Measurements from ENCODE around the gene CELF3. TPM values are rescaled to one million over a fixed set of nuclear protein-coding genes. Genes with fewer than 3 reads are reported as not detected.

Gene CELF3
- total RNA-seq, 2 experiments from 2014 or later = not detected

- POLR2A ChIA-PET = no interaction called here
- CTCF ChIA-PET = interaction anchor here (1.6 kb wide), 1 partner anchor 128 kb away, joined by 4 read pairs; no protein-coding TSS in a partner anchor
Measured at GRCh38 chr1:151721788-151722510, 5.3 kb upstream of the CELF3 start.

- ChIA-PET CTCF (interaction anchor here (0.6 to 1.0 kb wide), 2 partner anchors 313 to 350 kb away, joined by 3 read pairs; no protein-coding TSS in a partner anchor), POLR2A (no interaction called here)
Measured at GRCh38 chr1:151720974-151721787, 4.6 kb upstream of the CELF3 start, which contains the start of gene RIIAD1. Gene RIIAD1 (plus strand): TSS chr1:151721522. CDS start chr1:151721537, 15 bp downstream.

DNA sequence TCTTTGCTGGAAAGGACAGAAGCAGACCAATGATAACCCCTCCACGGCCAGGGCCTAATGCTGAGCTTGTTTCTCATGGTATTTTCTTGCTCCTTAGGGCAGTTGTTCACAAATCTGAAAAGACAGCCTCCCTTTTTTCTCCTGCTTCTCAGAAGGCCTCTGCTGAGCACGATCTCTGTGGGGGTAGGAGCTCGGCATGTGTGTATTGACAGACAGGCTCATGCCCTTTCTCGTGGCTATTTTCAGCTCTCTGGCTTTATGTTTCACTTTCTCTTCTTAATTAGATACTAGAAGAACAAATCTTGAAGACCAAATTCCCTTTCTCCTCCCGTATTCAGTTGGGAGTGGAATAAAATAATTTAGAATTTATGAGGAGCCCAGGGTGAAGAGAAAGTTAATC, 4.0 kb upstream of the CELF3 start:
- CTCF ChIA-PET = interaction anchor here (1.0 kb wide), 1 partner anchor 313 kb away, joined by 3 read pairs; no protein-coding TSS in a partner anchor
- POLR2A ChIA-PET = no interaction called here

DNA sequence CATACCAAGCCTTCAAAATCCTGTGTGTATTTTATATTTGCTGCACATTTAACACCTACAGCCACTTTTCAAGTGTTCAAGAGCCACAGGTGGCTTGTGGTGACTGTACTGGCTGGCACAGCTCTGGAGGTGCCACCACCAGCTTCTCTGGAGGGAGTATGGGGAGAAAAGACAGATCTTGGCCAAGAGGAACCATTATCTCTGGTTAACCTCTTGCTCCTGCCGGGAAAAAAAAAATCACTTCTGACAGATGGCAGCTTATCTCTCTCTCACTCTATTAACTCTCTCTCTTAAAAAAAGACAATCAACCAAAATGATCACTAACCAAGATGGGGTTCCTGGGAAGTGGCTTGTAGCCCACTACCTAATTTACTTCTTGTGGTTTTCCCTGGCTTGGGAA, 3.5 kb upstream of the CELF3 start:
- CTCF ChIA-PET = interaction anchor here (1.0 kb wide), 1 partner anchor 312 kb away, joined by 3 read pairs; no protein-coding TSS in a partner anchor
- POLR2A ChIA-PET = no interaction called here

GRCh38 chr1:151718666-151719065, 2.1 kb upstream of the CELF3 start:
- CTCF ChIA-PET = no interaction called here
- POLR2A ChIA-PET = no interaction called here

DNA sequence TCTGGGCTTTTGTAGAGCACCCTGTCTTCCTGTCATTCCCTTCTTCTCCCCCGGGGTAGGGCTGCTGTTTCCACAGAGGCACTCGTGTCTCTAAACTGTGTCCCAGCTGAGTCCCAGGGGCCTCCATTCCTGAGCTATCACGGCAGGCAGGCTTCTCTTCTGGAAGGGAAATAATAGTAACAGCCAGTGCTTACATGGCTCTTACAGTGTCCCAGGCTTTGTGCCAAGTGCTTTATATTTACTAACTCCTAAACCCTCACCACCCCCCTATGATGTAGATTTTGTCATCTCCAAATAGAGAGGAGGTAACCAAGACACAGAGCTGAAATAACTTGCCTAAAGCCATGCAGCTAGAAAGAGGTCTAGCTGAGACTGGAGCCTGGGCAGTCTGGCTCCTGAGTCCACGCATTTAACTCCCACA, 1.4 kb upstream of the CELF3 start:
- ChIA-PET POLR2A (no interaction called here), CTCF (no interaction called here)

- POLR2A ChIA-PET = no interaction called here
- CTCF ChIA-PET = interaction anchor here (1.0 kb wide), 1 partner anchor 31 kb away, joined by 3 read pairs; no protein-coding TSS in a partner anchor
Measured at GRCh38 chr1:151716405-151716762, 219 bp downstream of the CELF3 start.

DNA sequence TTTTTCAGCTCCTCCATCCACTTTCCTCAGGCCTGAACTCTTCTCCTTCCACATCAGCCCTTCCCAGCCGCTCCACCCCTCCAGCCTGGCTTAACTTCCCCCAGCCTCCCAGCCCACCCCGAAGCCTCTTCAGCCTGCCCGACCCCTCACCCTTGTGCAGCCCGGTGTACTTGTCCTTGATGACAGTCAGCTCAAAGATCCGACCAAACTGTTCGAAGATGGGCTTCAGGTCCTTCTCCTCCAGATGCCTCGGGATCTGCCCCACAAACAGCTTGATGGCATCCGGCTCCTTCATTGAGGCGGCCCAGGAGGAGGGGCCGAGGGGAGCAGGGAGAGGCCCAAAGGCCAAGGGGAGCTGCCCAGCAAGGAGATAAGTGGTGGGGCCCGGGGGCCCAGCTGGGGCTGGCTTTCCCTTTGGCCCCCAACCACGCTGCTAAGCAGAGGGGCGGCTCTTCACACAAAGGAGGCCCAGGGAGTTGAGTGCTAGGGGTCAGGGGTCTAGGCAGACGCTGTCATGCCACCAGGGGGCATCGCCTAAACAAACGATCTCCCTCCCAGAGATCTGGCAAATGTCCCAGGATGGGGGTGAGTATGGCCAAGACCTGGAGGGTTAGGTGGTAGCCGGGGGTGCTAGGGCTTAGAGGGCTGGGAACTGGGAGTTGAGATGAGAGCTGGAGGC, 738 bp downstream of the CELF3 start:
- ChIA-PET CTCF (interaction anchor here (1.0 to 1.2 kb wide), 2 partner anchors 31 to 120 kb away, joined by 3 to 4 read pairs; no protein-coding TSS in a partner anchor), POLR2A (no interaction called here)

DNA sequence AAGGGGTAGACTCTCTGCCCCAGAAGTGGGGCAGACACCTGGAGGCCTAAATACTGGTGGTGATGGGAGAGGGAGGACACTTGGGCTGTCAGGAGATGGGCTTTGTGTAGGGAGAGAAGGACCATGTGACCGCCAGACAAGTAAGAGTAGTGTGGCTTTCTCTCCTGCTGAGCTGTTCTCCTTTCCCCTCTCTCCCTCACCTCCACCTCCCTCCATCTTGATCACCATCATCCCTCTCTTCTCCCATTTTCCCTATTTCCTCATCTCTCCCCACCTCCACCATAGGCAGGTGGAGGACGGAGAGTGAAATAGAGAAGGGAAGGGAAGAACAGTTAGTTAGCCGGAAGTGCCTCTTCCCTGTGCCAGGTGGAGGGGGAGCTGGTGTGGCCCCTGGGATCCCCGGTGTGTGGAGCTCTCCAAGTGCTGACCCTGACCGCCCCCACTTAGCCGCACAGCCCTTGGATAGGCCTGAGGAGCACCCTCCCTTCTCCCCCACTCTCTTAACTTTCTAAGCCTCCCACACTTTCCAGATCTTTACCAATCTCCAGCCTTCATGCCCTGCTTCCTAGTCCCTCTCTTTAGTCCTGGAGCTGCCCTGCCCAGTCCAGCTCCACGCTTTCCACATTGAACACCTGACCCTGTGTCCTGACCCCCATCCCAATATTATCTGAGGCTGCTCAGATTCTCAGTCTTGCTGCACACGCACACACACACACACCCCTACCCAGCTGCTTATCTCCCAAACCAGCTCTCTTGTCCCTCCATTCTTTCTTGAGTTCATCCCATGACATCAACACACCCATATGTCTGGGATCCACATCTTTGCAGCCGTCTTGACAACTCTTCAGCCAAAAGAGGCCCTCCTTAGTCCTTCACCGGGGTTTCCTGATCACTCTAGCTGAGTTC, 1.5 kb downstream of the CELF3 start:
- POLR2A ChIA-PET = no interaction called here

GRCh38 chr1:151713874-151714273, 2.7 kb downstream of the CELF3 start:
- POLR2A ChIA-PET = no interaction called here
- CTCF ChIA-PET = interaction anchor here (0.6 kb wide), 1 partner anchor 216 kb away, joined by 3 read pairs; no protein-coding TSS in a partner anchor

More for the DNA sequence above, 1.5 kb downstream of the CELF3 start:
- CTCF ChIA-PET = interaction anchor here (1.0 to 1.2 kb wide), 2 partner anchors 30 to 121 kb away, joined by 3 to 4 read pairs; no protein-coding TSS in a partner anchor

DNA sequence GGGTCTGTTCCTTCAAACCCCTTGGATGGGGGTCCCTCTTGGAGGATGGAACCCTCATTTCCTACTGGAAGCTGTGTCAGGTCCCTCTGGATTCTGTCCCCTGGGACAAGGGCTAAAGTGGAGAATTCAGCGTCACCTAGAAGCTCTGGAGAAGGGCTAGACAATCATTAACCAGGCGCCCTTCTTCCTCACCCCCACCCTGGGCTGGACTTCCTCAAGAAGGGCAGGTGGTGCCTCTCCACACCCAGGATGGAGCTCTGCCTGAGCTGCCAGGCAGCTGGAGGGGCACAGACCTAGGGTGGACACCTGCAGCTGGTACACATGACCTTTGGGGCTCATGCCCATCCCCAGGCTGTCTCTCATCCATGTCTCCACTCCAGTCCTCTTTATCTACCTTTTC, 3.6 kb downstream of the CELF3 start:
- ChIA-PET POLR2A (no interaction called here), CTCF (no interaction called here)

GRCh38 chr1:151711951-151712350, 4.7 kb downstream of the CELF3 start:
- ChIA-PET CTCF (no interaction called here), POLR2A (interaction anchor here (0.5 kb wide), 1 partner anchor 47 kb away, joined by 4 read pairs; no protein-coding TSS in a partner anchor)

DNA sequence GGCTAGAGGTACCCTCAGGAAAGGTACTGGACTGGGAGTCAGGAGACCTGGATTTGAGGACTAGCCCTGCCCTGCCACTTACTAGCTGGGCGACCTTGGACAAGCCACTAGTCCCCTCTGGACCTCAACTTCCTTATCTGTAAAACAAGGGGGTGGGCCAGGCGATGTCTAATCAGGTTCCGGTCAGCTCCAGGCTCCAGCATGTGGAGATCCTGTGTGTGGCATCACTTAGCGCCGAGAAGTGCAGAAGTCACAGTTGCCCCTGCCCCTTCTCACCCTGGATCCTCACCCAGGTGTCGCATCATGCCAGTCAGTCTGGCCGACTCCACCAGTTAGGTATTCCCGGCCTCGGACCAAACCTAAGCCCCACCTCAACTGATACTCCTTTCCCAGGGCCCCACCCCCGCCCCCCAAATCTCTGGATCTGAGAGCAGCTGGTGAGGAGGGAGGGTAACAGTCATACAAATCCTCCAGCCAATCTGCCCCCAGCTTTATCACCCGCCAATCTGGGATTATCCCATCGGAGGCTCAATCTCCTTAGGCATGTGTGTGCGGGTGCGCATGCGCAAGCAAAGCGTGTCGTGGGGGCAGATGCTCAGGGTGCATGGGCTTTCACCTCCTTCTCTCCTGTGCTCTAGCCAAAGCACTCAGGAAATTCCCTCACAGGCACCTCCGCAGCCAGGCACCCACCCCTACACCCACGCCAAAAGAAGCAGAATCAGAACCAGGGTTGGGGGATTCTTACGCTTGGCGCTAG, 5.4 kb downstream of the CELF3 start:
- POLR2A ChIA-PET = no interaction called here

DNA sequence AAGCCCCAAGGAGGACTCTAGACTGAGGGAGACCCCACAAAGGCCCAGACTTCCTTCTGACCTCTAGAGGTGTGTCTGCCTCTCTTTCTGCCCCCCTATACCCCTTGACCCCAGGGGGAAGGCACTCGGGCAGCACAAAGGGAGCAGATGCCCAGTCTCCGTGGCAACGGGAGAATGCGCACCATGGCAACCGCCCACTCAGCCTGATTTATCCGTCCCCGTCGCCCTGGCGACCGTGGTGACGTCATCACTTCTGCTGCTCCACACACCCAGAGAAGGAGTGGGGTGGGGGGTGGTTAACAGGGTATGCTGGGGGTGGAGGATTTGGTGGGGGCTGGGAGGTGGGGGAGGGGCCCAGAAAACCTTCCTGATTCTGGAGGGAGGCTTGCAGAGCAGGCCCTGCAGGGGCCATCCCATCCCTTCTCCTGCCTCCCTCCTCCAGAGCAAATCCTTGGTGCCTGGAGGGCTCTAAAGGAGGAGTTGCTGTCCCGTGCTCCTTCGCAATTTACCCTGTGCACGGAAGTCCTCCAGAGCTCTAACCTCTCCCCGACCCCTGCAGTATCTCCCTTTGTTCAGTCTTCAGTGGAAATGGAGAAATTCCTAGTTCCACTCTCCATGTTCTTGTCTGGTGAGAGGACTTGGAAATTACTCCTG, 6.3 kb downstream of the CELF3 start:
- CTCF ChIA-PET = no interaction called here

More for the DNA sequence above, 5.4 kb downstream of the CELF3 start:
- CTCF ChIA-PET = no interaction called here

DNA sequence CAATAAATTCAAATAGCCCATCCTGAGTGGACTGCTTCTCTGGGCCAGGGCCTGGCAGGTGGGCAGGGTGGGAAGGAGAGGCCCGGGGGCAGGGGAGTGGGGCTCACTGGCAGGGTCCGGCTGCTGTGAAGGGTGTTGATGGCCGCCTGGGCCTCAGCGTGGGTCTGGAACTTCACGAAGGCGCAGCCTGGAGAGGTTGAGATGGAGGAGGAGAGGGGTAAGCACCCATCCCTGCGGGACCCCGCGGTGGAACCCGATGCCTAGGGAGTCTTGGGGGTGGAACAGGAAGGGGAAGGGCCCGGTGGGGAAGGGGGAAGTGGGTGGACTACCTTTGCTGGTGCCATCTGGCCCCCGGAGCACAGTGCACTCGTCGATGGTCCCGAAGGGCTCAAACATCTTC, 7.7 kb downstream of the CELF3 start:
- POLR2A ChIA-PET = no interaction called here
- CTCF ChIA-PET = no interaction called here

More for the DNA sequence above, 6.3 kb downstream of the CELF3 start:
- POLR2A ChIA-PET = no interaction called here

GRCh38 chr1:151707541-151708065, 9.0 kb downstream of the CELF3 start:
- POLR2A ChIA-PET = no interaction called here
- CTCF ChIA-PET = no interaction called here

All from activated CD8-positive, alpha-beta memory T cell treated with anti-CD3 and anti-CD28 coated beads for 36 hours (primary cell).